Measurements from ENCODE around the gene COL5A3. TPM values are rescaled to one million over a fixed set of nuclear protein-coding genes. Genes with fewer than 3 reads are reported as not detected.

COL5A3 gene
- polyA plus RNA-seq, 2 of the 4 experiments (the other 2 are of a cell fraction), result 0.12 to 0.36 TPM

DNA sequence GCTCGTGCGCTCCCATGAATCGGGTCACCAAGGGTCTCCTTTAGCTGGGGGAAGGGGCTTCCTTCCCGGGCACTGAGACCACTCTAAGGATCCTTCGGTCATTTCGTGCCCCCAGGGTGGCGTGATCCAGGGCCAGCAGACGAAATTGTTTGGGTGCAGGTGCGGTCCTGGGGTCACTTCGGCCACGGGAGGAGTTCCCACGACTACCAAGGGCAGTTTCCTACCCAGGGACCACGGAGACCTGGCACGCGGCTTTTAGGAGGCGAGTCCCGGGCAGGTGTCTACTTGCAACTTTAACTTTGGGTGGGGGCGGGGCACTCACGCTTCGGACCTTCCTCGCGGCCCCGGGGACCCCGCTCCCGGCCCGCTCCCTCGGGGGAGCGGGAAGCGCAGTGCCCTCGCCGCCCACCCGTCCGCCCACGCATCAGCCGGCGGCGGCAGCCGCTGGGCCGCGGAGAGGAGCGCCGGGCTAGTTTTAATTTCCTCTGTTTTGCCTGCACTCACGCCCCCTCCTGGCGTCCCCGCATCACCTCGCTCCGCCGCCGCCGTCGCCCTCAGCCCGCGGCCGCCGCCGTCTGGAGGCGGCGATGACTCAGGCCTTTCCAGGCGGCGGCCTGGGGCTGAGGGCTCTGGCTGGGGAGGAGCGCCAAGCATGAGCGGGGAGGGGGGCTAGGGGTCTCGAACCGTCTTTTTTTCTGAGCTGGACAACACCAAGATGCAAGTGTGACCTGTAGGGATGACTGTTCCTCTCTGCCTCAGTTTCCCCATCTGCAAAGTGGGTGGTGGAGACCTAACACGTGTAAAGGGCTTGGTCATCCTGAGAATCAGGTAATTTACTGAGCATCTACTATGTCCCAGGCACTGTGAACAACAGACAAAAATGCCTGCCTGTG lies 95.7 kb downstream of the COL5A3 start (continued):
- TF ChIP-seq, protein P1, sequence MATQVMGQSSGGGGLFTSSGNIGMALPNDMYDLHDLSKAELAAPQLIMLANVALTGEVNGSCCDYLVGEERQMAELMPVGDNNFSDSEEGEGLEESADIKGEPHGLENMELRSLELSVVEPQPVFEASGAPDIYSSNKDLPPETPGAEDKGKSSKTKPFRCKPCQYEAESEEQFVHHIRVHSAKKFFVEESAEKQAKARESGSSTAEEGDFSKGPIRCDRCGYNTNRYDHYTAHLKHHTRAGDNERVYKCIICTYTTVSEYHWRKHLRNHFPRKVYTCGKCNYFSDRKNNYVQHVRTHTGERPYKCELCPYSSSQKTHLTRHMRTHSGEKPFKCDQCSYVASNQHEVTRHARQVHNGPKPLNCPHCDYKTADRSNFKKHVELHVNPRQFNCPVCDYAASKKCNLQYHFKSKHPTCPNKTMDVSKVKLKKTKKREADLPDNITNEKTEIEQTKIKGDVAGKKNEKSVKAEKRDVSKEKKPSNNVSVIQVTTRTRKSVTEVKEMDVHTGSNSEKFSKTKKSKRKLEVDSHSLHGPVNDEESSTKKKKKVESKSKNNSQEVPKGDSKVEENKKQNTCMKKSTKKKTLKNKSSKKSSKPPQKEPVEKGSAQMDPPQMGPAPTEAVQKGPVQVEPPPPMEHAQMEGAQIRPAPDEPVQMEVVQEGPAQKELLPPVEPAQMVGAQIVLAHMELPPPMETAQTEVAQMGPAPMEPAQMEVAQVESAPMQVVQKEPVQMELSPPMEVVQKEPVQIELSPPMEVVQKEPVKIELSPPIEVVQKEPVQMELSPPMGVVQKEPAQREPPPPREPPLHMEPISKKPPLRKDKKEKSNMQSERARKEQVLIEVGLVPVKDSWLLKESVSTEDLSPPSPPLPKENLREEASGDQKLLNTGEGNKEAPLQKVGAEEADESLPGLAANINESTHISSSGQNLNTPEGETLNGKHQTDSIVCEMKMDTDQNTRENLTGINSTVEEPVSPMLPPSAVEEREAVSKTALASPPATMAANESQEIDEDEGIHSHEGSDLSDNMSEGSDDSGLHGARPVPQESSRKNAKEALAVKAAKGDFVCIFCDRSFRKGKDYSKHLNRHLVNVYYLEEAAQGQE (IDR thresholded peaks at IDR 0.05), result no peak
- no peak for TF ChIP-seq MAZ (IDR thresholded peaks at IDR 0.05; ENCODE audit: borderline replicate concordance, low read depth, low read length)
- TF ChIP-seq, protein P2, sequence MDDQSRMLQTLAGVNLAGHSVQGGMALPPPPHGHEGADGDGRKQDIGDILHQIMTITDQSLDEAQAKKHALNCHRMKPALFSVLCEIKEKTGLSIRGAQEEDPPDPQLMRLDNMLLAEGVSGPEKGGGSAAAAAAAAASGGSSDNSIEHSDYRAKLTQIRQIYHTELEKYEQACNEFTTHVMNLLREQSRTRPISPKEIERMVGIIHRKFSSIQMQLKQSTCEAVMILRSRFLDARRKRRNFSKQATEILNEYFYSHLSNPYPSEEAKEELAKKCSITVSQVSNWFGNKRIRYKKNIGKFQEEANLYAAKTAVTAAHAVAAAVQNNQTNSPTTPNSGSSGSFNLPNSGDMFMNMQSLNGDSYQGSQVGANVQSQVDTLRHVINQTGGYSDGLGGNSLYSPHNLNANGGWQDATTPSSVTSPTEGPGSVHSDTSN (IDR thresholded peaks at IDR 0.05), result no peak
- no peak for TF ChIP-seq CEBPB (IDR thresholded peaks at IDR 0.05)
- no peak for TF ChIP-seq BHLHE40 (IDR thresholded peaks at IDR 0.05; ENCODE audit: low read depth, low read length)
- TF ChIP-seq PHF8 (IDR thresholded peaks at IDR 0.05; ENCODE audit: borderline replicate concordance, low read depth), result peak; percentile 48; the same call in 1 of the 2 replicates
- peak; percentile 37; the same call in 1 of the 2 replicates for TF ChIP-seq NFE2L2 (conservative IDR thresholded peaks at IDR 0.05; ENCODE audit: low read length)
- TF ChIP-seq POLR2AphosphoS2 (conservative IDR thresholded peaks at IDR 0.05; ENCODE audit: low read length), result no peak
- TF ChIP-seq EHMT2 (IDR thresholded peaks at IDR 0.05; ENCODE audit: low read depth), result no peak
- TF ChIP-seq RCOR1 (IDR thresholded peaks at IDR 0.05; ENCODE audit: low read depth, low read length), result no peak
- peak; percentile 70; the same call in 1 of the 2 replicates for TF ChIP-seq KDM1A (IDR thresholded peaks at IDR 0.05; ENCODE audit: low read depth)
- TF ChIP-seq, protein P3, sequence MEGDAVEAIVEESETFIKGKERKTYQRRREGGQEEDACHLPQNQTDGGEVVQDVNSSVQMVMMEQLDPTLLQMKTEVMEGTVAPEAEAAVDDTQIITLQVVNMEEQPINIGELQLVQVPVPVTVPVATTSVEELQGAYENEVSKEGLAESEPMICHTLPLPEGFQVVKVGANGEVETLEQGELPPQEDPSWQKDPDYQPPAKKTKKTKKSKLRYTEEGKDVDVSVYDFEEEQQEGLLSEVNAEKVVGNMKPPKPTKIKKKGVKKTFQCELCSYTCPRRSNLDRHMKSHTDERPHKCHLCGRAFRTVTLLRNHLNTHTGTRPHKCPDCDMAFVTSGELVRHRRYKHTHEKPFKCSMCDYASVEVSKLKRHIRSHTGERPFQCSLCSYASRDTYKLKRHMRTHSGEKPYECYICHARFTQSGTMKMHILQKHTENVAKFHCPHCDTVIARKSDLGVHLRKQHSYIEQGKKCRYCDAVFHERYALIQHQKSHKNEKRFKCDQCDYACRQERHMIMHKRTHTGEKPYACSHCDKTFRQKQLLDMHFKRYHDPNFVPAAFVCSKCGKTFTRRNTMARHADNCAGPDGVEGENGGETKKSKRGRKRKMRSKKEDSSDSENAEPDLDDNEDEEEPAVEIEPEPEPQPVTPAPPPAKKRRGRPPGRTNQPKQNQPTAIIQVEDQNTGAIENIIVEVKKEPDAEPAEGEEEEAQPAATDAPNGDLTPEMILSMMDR (IDR thresholded peaks at IDR 0.05), result peak; percentile 69
- TF ChIP-seq SREBF2 (IDR thresholded peaks at IDR 0.05), result no peak
- 0 out of 2 replicates have a peak, but pooled peaks have one; percentile 10 for TF ChIP-seq POLR2A (IDR thresholded peaks at IDR 0.05; ENCODE audit: low read length)
- TF ChIP-seq, protein P4, sequence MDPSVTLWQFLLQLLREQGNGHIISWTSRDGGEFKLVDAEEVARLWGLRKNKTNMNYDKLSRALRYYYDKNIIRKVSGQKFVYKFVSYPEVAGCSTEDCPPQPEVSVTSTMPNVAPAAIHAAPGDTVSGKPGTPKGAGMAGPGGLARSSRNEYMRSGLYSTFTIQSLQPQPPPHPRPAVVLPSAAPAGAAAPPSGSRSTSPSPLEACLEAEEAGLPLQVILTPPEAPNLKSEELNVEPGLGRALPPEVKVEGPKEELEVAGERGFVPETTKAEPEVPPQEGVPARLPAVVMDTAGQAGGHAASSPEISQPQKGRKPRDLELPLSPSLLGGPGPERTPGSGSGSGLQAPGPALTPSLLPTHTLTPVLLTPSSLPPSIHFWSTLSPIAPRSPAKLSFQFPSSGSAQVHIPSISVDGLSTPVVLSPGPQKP (IDR thresholded peaks at IDR 0.05; ENCODE audit: low read depth, low read length), result no peak
- TF ChIP-seq CHD2 (IDR thresholded peaks at IDR 0.05; ENCODE audit: low read length, partially characterized antibody), result no peak
- TF ChIP-seq, protein P5, sequence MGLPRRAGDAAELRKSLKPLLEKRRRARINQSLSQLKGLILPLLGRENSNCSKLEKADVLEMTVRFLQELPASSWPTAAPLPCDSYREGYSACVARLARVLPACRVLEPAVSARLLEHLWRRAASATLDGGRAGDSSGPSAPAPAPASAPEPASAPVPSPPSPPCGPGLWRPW (IDR thresholded peaks at IDR 0.05), result no peak
- no peak for TF ChIP-seq HEYL (CRISPR knock-in tag; IDR thresholded peaks at IDR 0.05)
- no peak for TF ChIP-seq FOSB (CRISPR knock-in tag; IDR thresholded peaks at IDR 0.05)
- no peak for TF ChIP-seq ZSCAN20 (CRISPR knock-in tag; IDR thresholded peaks at IDR 0.05)
- TF ChIP-seq FOXS1 (CRISPR knock-in tag; IDR thresholded peaks at IDR 0.05), result no peak
- no peak for TF ChIP-seq GATA3 (IDR thresholded peaks at IDR 0.05; ENCODE audit: borderline replicate concordance)
- no peak for TF ChIP-seq RNF2 (IDR thresholded peaks at IDR 0.05; ENCODE audit: borderline replicate concordance, low read depth)
- TF ChIP-seq CHD4 (IDR thresholded peaks at IDR 0.05; ENCODE audit: borderline replicate concordance), result 0 out of 2 replicates have a peak, but pooled peaks have one; percentile 27
- TF ChIP-seq EP300 (IDR thresholded peaks at IDR 0.05), result no peak
- peak; percentile 71 for TF ChIP-seq SMC3 (IDR thresholded peaks at IDR 0.05)
- TF ChIP-seq HOXB13 (CRISPR knock-in tag; IDR thresholded peaks at IDR 0.05; ENCODE audit: low read depth), result no peak
- no peak for TF ChIP-seq KDM5A (IDR thresholded peaks at IDR 0.05)
- TF ChIP-seq HOXA7 (CRISPR knock-in tag; IDR thresholded peaks at IDR 0.05), result no peak
- TF ChIP-seq RFX5 (IDR thresholded peaks at IDR 0.05), result no peak
- TF ChIP-seq RARB (CRISPR knock-in tag; IDR thresholded peaks at IDR 0.05), result no peak
- TF ChIP-seq, protein P6, sequence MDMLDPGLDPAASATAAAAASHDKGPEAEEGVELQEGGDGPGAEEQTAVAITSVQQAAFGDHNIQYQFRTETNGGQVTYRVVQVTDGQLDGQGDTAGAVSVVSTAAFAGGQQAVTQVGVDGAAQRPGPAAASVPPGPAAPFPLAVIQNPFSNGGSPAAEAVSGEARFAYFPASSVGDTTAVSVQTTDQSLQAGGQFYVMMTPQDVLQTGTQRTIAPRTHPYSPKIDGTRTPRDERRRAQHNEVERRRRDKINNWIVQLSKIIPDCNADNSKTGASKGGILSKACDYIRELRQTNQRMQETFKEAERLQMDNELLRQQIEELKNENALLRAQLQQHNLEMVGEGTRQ (IDR thresholded peaks at IDR 0.05), result no peak
- no peak for TF ChIP-seq NR3C1 (IDR thresholded peaks at IDR 0.05)
